GM21737 (cell line): ENCODE data around the gene FBF1.

Experiments
- ATAC-seq: cut with Tn5 transposase; IDR thresholded peaks from one replicate; pipeline ENCODE4 v1.9.1; 2021; ENCODE audit warnings: mild to moderate bottlenecking, moderate library complexity; ENCODE audit not compliant: unreplicated experiment

Gene FBF1

GRCh38 chr17:75959051-75959838, 18.4 kb upstream of the FBF1 start:
- no peak for ATAC-seq

GRCh38 chr17:75950855-75951554, 10.2 kb upstream of the FBF1 start:
- no peak for ATAC-seq

- ATAC-seq = no peak
Observed at GRCh38 chr17:75950421-75950820, 9.6 kb upstream of the FBF1 start.

- ATAC-seq = no peak
Observed at GRCh38 chr17:75945211-75945610, 4.4 kb upstream of the FBF1 start.

- ATAC-seq = no peak
Observed at GRCh38 chr17:75943491-75943890, 2.6 kb upstream of the FBF1 start.

- no peak for ATAC-seq
Observed at GRCh38 chr17:75942473-75942872, 1.6 kb upstream of the FBF1 start.

- ATAC-seq = no peak
Observed at GRCh38 chr17:75941442-75941819, 589 bp upstream of the FBF1 start.

GRCh38 chr17:75937652-75938051, 3.2 kb downstream of the FBF1 start:
- ATAC-seq = no peak

GRCh38 chr17:75933808-75934207, 7.0 kb downstream of the FBF1 start:
- no peak for ATAC-seq

- no peak for ATAC-seq
Observed at GRCh38 chr17:75932852-75933251, 8.0 kb downstream of the FBF1 start.

GRCh38 chr17:75931062-75931461, 9.8 kb downstream of the FBF1 start:
- no peak for ATAC-seq

- no peak for ATAC-seq
Observed at GRCh38 chr17:75927286-75927922, 13.4 kb downstream of the FBF1 start.

GRCh38 chr17:75926456-75926855, 14.4 kb downstream of the FBF1 start:
- ATAC-seq = no peak

GRCh38 chr17:75925912-75926311, 14.9 kb downstream of the FBF1 start:
- no peak for ATAC-seq

GRCh38 chr17:75925103-75925502, 15.7 kb downstream of the FBF1 start:
- no peak for ATAC-seq

- ATAC-seq = no peak
Observed at GRCh38 chr17:75922963-75923874, 17.6 kb downstream of the FBF1 start.

GRCh38 chr17:75922173-75922961, 18.5 kb downstream of the FBF1 start:
- no peak for ATAC-seq

GRCh38 chr17:75921596-75921995, 19.2 kb downstream of the FBF1 start:
- no peak for ATAC-seq

GRCh38 chr17:75920045-75920560, 20.7 kb downstream of the FBF1 start:
- ATAC-seq = no peak

GRCh38 chr17:75919611-75920010, 21.2 kb downstream of the FBF1 start:
- no peak for ATAC-seq
